Astrocyte of the cerebellum (primary cell): ENCODE results near the gene PCED1B.

ENCODE experiments used
- DNase-seq: peaks from one replicate; pipeline ENCODE4 v3.0.0-alpha.2; 2011; ENCODE audit warnings: low read depth
- H3K4me3 ChIP-seq: 2 replicates; pipeline ENCODE4 v1.5.1; 2011; ENCODE audit warnings: mild to moderate bottlenecking, low read depth, low read length, moderate library complexity
- in situ Hi-C: cut with HindIII; loops from 2 replicates; pipeline ENCODE4 v1.10.0; 2017; ENCODE audit warnings: low sequenced_read_pairs
- TF ChIP-seq, protein P1 (sequence below): IDR thresholded peaks from 2 replicates; pipeline ENCODE4 v1.5.1; 2012; ENCODE audit warnings: low read length, low read depth, moderate library complexity, mild to moderate bottlenecking; ENCODE audit errors: missing control alignments

PCED1B gene, protein sequence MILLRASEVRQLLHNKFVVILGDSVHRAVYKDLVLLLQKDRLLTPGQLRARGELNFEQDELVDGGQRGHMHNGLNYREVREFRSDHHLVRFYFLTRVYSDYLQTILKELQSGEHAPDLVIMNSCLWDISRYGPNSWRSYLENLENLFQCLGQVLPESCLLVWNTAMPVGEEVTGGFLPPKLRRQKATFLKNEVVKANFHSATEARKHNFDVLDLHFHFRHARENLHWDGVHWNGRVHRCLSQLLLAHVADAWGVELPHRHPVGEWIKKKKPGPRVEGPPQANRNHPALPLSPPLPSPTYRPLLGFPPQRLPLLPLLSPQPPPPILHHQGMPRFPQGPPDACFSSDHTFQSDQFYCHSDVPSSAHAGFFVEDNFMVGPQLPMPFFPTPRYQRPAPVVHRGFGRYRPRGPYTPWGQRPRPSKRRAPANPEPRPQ

DNA sequence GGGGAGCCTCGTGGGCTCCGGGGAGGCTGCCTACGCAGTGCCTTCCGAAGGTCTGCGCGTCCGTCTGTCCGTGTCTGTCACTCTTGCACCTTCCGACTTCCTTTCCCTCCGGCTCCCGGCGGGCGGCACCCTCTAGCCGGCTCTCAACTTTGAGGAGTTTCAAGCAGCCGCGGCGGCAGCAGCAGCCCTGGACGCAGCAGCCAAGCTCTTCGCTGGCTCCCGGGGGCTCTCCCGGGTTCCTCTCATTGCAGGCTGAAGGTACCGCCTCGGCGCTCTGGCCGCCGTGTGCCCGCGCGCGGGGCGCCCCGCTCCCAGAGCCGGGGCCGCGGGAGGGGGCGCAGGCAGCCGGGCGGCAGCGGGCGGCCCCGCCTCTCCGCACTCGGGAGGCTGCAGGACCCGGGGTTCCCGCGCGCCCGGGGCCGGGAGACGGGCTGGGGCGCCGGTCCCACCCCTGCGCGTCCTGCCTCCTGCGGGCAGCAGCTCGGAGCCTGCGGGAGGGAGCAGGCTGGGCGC is at the start of gene PCED1B, which contains the start of gene AMIGO2:
Gene PCED1B, plus strand, starts transcription at position 154 of the 513 bp plus-strand sequence. CDS start 155,443 bp downstream, outside the sequence.
Gene AMIGO2, minus strand, starts transcription at position 492 of the 513 bp plus-strand sequence. CDS start 957 bp downstream, outside the sequence.
- in situ Hi-C loops, result no loop called here
- peak within 1 kb of the TSS; percentile 75 for H3K4me3 ChIP-seq
- DNase-seq, result no peak
- TF ChIP-seq, protein P1, sequence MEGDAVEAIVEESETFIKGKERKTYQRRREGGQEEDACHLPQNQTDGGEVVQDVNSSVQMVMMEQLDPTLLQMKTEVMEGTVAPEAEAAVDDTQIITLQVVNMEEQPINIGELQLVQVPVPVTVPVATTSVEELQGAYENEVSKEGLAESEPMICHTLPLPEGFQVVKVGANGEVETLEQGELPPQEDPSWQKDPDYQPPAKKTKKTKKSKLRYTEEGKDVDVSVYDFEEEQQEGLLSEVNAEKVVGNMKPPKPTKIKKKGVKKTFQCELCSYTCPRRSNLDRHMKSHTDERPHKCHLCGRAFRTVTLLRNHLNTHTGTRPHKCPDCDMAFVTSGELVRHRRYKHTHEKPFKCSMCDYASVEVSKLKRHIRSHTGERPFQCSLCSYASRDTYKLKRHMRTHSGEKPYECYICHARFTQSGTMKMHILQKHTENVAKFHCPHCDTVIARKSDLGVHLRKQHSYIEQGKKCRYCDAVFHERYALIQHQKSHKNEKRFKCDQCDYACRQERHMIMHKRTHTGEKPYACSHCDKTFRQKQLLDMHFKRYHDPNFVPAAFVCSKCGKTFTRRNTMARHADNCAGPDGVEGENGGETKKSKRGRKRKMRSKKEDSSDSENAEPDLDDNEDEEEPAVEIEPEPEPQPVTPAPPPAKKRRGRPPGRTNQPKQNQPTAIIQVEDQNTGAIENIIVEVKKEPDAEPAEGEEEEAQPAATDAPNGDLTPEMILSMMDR, result peak; percentile 47

DNA sequence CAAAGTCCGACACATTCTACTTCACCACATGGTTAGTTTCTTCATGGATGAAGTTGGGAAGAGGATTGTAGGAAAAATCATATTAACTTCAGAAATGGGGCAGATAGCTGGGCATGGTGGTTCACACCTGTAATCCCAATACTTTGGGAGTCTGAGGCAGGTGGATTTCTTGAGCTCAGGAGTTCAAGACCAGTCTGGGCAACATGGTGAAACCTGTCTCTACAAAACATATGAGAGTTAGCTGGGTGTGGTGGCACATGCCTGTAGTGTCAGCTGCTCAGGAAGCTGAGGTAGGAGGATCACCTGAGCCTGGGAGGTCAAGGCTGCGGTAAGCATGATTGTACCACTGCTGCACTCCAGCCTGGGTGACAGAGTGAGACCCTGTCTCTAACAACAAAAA is 49.5 kb upstream of the PCED1B start:
- H3K4me3 ChIP-seq, result no peak overlapping the region
- in situ Hi-C loops, result loop anchor here (25.0 kb wide), 1 partner anchor 657 kb away; no protein-coding TSS in a partner anchor

GRCh38 chr12:47032644-47033043 is 46.8 kb upstream of the PCED1B start:
- in situ Hi-C loops, result loop anchor here (25.0 kb wide), 1 partner anchor 655 kb away; no protein-coding TSS in a partner anchor
- TF ChIP-seq, protein P1, result peak; percentile 35
- H3K4me3 ChIP-seq, result no peak overlapping the region
- peak; percentile 57 for DNase-seq

More for the DNA sequence above, 49.5 kb upstream of the PCED1B start:
- DNase-seq, result no peak
- TF ChIP-seq, protein P1, result no peak

DNA sequence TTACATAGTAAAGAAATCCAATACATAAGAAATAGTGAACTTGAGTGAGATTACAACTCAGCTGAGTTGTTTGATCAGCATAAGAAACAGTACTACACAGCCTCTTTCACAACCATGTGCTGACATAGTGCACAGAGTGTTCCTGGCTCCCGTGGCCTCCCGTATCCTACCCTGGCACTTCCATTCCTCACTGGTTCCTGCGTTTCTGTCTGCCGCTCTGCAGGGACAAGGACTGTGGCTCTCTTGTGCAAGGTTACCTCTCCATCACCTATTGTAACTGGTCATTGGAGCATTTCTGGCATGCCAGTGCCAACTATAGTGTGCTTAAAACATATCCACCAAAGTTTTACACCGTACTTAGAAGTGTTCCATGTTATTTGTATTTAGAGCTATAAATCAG is 46.3 kb upstream of the PCED1B start:
- TF ChIP-seq, protein P1, result no peak
- no peak overlapping the region for H3K4me3 ChIP-seq
- no peak for DNase-seq
- in situ Hi-C loops, result loop anchor here (25.0 kb wide), 1 partner anchor 654 kb away; no protein-coding TSS in a partner anchor

- no peak for DNase-seq
- TF ChIP-seq, protein P1, result no peak
- no peak overlapping the region for H3K4me3 ChIP-seq
- in situ Hi-C loops, result loop anchor here (25.0 kb wide), 1 partner anchor 653 kb away; no protein-coding TSS in a partner anchor
These were observed 45.4 kb upstream of the PCED1B start for GRCh38 chr12:47033789-47034555.

DNA sequence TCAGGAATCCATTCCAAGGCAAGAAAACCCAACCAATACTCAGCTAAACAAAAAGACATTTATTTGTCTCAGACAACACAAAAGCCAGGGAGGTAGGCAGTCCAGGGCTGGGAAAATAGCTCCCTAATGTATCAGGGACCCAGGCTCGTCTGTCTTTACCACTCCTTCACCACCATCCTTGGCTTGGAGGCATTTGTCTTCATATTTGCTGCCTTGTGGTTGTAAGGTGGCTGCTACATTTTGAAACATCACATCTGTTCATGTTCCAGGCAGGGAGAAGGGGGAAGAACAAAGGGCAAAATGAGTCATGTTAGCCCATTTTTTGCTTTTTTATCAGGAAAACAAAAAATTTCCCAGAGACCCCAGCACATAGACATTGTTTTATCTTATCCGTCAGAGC is 44.8 kb upstream of the PCED1B start:
- in situ Hi-C loops, result loop anchor here (25.0 kb wide), 1 partner anchor 653 kb away; no protein-coding TSS in a partner anchor
- peak; percentile 15 for DNase-seq
- no peak overlapping the region for H3K4me3 ChIP-seq
- TF ChIP-seq, protein P1, result no peak
